Measurements from ENCODE around the gene TYK2. TPM values are rescaled to one million over a fixed set of nuclear protein-coding genes. Genes with fewer than 3 reads are reported as not detected.
A peak's percentile ranks its signal among the peaks of the same experiment; 100 is the strongest.

The TYK2 gene
- total RNA-seq, 4 donors from 2014 or later = 112 to 166 (median 125) TPM

GRCh38 chr19:10422046-10422461, 41.7 kb upstream of the TYK2 start:
- Histone ChIP-seq H3K4me3 (no peak overlapping the region), H3K36me3 (no peaks in the 10 kb centered on the region), H3K27me3 (peaks cover 0 to 96% of the 10 kb centered on the region in 2 donors), H3K4me1 (peaks cover 0 to 55% (median 32%) of the 10 kb centered on the region in 4 donors), H3K9me3 (no peaks in the 10 kb centered on the region), H3K27ac (no peak overlapping the region)
- 32 to 50% methylated on average over 4 of the region's 4 CpGs for WGBS, 2 donors
- TF ChIP-seq POLR2A (IDR thresholded peaks at IDR 0.05) (no peak), CTCF (IDR thresholded peaks at IDR 0.05) (no peak), EP300 (IDR thresholded peaks at IDR 0.05) (no peak)
- no peak for DNase-seq (ENCODE audit: low spot score in 2 of 2)

GRCh38 chr19:10421240-10422045, 41.1 kb upstream of the TYK2 start:
- Histone ChIP-seq H3K27ac (no peak overlapping the region), H3K9me3 (peaks cover 0 to 4% (median 0%) of the 10 kb centered on the region in 4 donors), H3K4me3 (no peak overlapping the region), H3K36me3 (no peaks in the 10 kb centered on the region), H3K4me1 (peaks cover 0 to 61% (median 35%) of the 10 kb centered on the region in 4 donors), H3K27me3 (peaks cover 0 to 96% of the 10 kb centered on the region in 2 donors)
- no peak for DNase-seq (ENCODE audit: low spot score in 2 of 2)
- 17 to 21% methylated on average over 13 to 17 of the region's 17 CpGs for WGBS, 2 donors
- TF ChIP-seq EP300 (IDR thresholded peaks at IDR 0.05) = no peak
- no peak for TF ChIP-seq POLR2A (IDR thresholded peaks at IDR 0.05)
- TF ChIP-seq CTCF (IDR thresholded peaks at IDR 0.05) = no peak

GRCh38 chr19:10420444-10421239, 40.3 kb upstream of the TYK2 start, which contains the start of gene PDE4A:
PDE4A (plus strand) TSS chr19:10420538; CDS start chr19:10420765, 227 bp downstream.
- Histone ChIP-seq H3K36me3 (no peaks in the 10 kb centered on the region), H3K27me3 (peaks cover 0 to 97% of the 10 kb centered on the region in 2 donors), H3K9me3 (peaks cover 0 to 5% (median 0%) of the 10 kb centered on the region in 4 donors), H3K4me1 (peaks cover 0 to 65% (median 35%) of the 10 kb centered on the region in 4 donors), H3K27ac (no peak within 1 kb of the TSS), H3K4me3 (peak within 1 kb of the TSS in 1 of 4 donors; percentile 18)
- no peak for DNase-seq (ENCODE audit: low spot score in 2 of 2)
- 2% methylated on average over 31 to 65 of the region's 104 CpGs for whole genome bisulfite sequencing, 2 donors
- TF ChIP-seq CTCF (IDR thresholded peaks at IDR 0.05) = no peak
- no peak for TF ChIP-seq POLR2A (IDR thresholded peaks at IDR 0.05)
- no peak for TF ChIP-seq EP300 (IDR thresholded peaks at IDR 0.05)

- H3K27me3 ChIP-seq = peaks cover 0 to 96% of the 10 kb centered on the region in 2 donors
- WGBS, 2 donors = 0 to 1% methylated on average over 27 to 38 of the region's 61 CpGs
- no peak for TF ChIP-seq POLR2A (IDR thresholded peaks at IDR 0.05)
- TF ChIP-seq EP300 (IDR thresholded peaks at IDR 0.05) = no peak
- no peak for TF ChIP-seq CTCF (IDR thresholded peaks at IDR 0.05)
These were observed 39.5 kb upstream of the TYK2 start for GRCh38 chr19:10419646-10420443.

More at GRCh38 chr19:10419646-10420443, 39.5 kb upstream of the TYK2 start:
- Histone ChIP-seq H3K27ac (no peak overlapping the region), H3K4me3 (peak overlapping the region in 1 of 4 donors; percentile 18), H3K36me3 (no peaks in the 10 kb centered on the region), H3K4me1 (peaks cover 0 to 65% (median 33%) of the 10 kb centered on the region in 4 donors), H3K9me3 (peaks cover 0 to 5% (median 0%) of the 10 kb centered on the region in 4 donors)
- DNase-seq (ENCODE audit: low spot score in 2 of 2) = no peak

All from tibial nerve (tissue), 4 donors.